GM19324 (cell line): Measurements from ENCODE around the gene PITX2.

Experiments
- ATAC-seq: cut with Tn5 transposase; IDR thresholded peaks from one replicate; pipeline ENCODE4 v1.9.1; 2021; ENCODE audit warnings: mild to moderate bottlenecking, moderate library complexity; ENCODE audit not compliant: unreplicated experiment, low FRiP score

PITX2 gene

DNA sequence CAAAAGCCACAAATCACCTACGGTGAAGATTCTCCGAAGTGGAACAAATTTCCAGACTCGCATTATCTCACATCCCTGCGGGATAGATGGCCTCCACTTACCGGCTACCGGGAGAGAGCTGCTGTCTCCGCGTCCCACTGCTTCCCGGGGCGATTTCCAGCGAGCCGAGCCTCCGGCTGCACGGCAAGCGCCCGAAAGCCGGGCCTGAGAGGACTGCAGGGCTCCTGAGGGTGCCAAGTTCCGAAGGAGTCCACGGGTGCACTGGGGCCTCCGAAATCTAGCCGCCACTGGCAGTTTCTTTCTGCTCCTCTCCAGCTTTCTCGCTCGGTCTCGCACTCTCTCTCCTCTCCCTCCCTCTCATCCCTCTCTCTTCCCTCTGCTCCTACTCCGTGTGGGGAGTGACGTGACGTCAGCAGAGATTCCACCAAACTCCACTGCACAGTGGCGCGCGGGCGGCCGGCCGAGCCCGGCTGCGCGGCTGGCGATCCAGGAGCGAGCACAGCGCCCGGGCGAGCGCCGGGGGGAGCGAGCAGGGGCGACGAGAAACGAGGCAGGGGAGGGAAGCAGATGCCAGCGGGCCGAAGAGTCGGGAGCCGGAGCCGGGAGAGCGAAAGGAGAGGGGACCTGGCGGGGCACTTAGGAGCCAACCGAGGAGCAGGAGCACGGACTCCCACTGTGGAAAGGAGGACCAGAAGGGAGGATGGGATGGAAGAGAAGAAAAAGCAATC lies 14.0 kb upstream of the PITX2 start:
- ATAC-seq = no peak

GRCh38 chr4:110636171-110636679 lies 13.3 kb upstream of the PITX2 start:
- ATAC-seq = no peak

DNA sequence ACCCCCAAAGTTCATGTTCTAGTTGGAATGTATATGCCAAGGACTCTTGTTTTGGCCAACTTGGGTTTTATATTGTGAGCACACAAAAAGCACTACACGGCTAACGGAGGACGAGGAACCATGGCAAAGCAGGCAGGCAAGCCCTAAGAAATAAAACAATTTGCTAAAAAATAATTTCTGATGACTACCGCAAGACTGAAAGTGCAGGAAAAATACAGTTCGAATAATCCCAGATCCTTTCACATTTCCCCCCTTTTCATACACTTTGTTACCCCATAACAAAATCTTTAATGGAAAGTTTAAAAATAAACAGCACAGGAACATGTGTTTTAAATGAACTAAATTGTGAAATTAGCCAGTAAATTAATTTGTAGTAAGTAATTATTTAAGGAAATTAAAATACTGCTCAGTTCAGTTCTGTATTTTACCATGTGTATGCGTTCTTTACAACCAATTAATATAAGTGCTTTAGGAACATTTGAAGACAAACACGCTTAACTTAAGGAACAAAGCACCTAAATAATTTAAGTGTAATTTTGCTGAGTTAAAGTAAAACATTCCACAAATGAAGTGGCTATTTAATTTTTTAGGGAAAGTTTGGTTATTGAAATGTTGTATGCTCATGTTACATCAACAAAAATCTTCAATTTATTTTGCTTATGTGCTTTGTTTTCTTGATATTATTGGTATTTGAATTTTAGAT lies 12.4 kb upstream of the PITX2 start:
- no peak for ATAC-seq

DNA sequence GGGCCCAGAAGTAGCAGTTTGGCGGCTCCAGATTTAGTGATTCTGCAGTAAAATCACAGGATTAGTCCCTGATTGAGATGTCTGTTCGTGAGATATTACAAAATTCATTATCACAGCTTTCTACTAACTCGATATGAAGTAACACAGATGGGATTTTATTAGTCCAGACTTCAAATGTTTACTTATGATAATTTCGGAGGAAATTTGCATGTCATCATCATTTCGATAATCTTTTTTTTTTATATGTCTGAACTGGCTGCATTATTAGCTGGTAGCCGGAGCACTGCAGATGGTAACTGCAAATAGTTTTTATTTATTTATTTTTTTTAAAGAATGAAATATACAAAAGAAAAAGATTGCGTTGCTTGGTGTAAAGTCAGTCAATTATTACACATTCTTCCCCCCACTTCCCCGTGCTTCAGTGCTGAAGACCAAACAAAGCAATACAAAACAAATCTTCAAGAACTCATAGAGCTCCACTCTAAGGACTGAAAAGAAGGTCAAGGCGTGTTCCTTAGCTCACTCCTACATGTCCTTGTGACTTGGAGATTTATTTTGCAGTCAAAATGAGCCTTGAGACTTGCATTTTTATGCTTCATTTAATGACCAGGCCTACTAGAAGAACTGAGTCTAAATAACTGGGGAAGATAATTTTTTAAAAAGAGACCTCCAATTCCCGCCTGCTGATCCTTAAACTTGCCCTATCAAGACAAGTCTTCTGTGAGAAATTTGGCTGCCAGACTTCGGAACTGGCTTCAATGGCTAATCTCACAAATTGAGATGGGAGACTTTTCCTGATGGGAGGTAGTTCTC lies 11.7 kb upstream of the PITX2 start:
- ATAC-seq = no peak

DNA sequence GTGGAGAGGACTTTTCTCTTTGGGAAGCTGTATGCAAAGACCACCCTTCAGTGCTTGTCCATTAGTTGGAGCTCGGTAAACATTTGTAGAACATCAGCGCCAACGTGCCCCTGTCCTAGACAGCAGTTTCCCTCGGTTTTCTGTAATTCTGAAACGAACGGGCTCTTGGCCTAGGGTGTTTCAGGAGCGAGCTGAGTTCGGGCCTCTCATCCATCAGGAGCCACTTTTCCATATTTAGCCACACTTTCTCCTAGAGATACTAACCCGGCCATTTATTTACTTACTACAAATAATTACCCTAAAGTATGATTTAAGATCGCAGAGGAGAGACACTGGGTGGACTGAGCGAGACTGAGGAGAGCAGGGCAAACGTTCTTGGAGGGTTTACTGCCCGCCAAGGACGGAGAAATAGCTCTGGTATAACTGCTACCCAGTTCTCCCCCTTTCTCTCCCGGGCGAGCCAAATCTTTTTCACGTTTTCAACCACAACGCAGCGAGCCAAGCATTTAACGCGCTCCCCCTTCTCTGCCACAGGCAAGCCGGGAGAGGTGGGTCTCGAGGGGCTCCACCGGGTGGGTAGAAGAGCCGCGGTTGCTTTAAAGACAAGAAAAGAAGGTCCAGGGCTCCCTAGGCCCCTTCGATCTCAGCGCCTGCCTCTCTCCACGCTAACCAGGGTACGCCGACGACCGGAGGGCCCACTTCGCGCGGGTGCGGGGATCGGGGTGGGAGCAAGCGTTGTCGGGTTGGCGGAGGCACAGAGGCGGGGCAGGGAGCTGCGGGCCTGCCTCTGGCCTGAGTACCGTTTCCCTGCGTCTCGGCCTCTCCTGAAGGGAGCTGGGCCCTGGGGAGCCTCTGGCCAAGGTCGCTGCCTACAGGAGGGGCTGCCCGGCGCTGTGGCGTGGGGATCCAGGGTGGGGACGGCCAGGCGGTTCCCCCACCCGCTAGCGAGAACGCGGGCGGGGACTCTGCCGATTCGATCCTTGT lies 10.8 kb upstream of the PITX2 start:
- ATAC-seq = no peak

- no peak for ATAC-seq
Observed at GRCh38 chr4:110632506-110633357, 9.9 kb upstream of the PITX2 start.

DNA sequence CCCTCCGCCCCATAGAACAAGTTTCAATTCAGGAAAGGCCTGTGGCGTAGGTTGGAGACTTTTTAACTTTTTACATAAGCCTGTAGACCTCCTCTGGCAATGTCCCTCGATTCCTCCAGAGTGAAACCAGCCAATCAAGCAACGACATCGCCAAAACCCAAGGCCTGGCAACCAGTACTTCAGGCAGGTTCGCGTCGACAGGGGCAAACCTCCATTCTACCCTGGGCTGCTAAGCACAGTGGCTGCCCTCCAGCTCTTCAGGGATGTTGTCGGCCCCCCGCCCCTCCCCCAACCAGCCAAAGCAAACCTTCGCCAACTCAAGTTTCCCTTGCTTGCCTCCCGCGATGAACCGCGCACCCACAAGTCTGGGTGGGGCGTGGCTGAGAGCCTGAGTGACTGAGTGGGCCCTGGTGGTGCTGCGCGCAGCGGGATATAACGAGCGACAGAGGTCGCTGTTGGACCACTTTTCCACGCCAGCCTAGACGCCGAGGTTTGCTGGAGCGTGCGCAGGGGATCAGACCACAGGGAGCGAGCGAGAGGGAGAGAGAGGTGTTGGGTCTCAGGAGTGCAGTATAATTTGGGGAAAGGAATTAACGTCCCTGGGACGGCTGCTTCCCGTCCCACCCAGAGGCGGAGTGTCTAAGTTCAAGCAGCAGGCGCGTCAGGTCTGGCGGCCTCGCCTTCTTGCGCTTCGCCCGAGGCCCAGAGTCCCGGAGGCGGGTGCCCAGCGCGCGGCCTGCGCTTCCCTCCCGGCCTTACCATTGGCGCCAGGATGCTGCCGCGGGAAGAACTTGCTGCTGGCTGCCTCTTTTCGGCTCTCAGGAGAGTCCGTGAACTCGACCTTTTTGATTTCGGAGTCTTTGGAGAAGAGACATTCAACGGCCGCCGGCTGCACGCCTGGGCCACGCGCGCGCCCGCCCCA lies 9.0 kb upstream of the PITX2 start:
- peak; percentile 98 for ATAC-seq

DNA sequence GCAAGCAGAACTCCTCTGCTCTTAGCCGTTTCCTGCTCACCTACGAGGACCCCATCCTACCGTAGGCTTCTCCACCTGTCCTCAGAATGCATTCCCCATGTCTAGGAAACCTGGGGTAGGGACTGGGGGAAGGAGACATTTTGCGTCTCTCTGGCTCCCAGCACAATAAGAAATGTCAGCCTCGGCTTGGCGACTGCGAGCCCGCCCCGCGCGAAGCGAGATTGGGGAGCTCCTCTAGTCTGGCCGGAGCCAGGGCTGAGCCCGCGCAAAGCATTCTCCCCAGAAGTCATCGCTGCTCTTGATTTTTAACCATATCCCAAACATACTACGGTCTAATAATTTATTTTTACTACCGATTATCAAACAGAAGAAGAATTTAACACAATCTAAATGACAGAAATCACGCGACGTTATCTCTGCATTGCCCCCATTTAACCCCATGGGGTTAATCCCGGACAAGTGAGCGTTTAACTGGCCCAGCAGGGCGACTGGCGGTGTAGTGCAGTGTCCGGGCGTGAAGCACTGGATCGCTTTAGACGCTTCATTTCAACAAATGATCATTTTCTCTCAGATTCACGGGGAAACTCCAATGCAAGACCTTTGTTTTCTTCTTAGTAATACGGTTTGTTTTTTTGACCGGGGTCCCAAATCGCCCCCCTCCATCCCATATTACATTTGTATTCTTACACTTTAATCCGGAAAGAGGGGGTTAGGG lies 8.0 kb upstream of the PITX2 start:
- ATAC-seq = no peak

DNA sequence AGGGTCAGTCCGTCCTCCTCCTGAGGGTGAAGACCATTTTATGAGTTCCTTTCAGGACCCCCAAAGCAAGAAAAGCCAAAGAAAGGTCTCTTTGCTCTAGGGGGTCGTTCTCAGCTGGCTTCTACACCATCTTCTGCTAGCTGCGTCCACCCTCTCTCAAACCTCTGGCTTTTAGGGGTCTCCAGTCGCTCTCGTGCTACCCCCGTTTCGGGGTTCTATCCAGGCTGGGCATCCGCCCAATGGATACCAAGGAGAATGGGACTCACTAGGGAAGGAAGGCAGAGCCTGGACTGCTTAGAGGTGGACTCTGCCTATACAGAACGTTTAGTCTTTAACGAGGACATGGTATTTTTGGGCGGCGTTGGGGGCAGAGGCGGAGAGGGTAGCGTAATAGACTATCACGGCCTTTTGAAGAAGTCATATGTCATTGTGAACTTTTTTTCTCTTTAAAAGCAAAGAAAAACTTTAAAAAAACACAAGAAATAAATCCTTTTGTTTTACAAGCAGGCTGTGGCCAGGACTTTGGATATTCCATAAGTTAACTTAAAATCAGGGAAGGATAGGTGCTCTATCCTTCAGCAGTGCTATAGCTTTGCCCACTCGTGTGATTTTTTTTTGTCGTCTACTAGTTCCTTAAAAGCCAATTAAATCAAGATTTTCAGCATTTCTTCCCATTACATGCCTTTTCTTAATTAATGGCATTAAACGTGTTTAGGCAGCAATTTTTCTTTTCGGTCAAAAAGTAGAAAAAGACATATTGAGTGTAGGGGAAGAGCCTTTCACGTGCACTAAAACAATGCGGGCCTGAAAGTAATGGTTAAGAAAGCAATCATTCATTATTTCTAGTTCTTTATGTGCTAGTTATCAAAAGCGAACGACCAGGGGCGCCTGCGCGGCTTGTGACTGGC lies 7.2 kb upstream of the PITX2 start:
- ATAC-seq = no peak

GRCh38 chr4:110629214-110629754 lies 6.4 kb upstream of the PITX2 start:
- no peak for ATAC-seq

GRCh38 chr4:110628663-110629213 lies 5.9 kb upstream of the PITX2 start:
- no peak for ATAC-seq

GRCh38 chr4:110627977-110628662 lies 5.2 kb upstream of the PITX2 start:
- no peak for ATAC-seq

- no peak for ATAC-seq
Observed at GRCh38 chr4:110626532-110627153, 3.8 kb upstream of the PITX2 start.

DNA sequence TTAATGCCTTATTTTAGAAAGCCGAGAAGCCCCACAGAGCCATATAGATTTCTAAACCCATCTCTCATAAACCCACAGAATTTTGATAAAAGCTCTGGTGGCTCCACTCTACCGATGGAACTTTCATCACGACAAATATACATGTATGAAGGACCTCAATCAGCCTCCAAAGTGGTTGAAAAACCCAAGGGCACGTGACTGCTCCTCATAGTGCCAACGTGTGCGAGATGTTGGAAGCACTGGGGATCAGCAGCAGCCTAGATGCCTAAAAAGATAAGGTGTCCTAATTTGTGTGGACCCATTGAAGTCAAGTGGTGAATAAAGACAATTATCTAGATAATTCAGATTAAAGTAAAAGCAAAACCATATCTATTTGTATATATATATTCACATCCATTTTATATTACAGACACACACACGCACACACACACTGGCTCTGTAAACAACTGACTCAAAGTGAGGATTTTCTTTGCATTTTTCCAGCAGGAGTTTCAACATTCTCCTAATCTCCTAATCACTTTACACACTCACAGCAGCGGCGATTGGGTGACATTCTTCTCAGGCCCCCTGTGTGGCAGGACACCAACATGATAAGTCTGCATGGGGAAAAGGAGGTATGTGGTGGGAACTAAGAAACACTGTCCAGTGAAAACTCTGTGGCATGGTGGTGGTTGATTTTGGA lies 2.8 kb upstream of the PITX2 start:
- ATAC-seq = no peak
